GM19193 (cell line): ENCODE data around the gene ULK4.

Experiments
- POLR2A ChIP-seq: IDR thresholded peaks from 4 replicates; pipeline ENCODE4 v1.6.1; 2011; ENCODE audit not compliant: insufficient read depth, insufficient read length; ENCODE audit errors: extremely low read depth

ULK4 gene

DNA sequence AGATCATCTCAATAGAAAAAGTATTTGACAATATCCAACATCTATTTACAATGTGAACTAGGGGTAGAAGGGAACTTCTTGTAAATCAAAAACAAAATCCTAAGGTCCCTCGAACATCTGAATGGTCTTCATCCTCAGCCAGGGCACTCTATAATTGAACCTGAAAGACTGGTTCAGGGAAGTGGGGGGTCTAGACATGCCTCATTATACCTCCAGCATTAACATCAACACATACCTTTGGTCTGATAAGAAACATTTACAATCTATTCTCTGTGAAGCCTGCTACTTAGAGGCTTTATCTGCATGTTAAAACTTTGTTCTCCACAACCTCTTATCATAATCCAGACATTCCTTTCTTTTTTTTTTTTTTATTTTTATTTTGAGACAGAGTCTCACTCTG is 550.8 kb downstream of the ULK4 start:
- no peak for TF ChIP-seq POLR2A

DNA sequence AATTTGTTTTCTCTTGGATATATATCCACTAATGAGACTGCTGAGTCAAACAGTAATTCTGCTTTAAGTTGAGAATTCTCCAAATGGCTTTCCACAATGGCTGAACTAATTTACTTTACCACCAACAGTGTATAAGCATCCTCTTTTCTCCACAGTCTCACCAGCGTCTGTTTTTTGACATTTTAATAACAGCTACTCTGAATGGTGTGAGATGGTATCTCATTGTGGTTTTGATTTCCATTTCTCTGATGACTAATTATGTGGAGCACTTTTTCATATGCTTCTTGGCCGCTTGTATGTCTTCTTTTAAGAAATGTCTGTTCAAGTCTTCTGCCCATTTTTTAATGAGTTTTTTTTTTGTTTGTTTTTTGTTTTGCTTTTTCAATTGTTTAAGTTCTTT is 556.4 kb downstream of the ULK4 start:
- no peak for TF ChIP-seq POLR2A

DNA sequence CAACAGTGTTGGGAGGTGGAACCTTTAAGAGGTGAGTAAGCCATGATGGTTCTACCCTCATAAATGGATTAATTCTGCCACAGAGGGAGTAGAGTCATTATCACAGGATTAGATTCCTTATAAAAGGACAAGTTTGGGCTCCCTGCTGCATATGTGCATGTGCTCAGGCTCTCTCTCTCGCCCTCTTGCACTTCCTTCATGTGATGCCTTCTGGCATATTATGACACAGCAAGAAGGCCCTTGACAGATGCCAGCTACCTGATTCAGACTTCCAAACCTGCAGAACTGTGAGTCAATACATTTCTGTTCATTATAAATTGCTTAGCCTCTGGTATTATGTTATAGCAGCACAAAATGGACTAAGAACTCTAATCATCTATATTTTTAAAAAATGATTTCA is 557.3 kb downstream of the ULK4 start:
- TF ChIP-seq POLR2A: no peak

DNA sequence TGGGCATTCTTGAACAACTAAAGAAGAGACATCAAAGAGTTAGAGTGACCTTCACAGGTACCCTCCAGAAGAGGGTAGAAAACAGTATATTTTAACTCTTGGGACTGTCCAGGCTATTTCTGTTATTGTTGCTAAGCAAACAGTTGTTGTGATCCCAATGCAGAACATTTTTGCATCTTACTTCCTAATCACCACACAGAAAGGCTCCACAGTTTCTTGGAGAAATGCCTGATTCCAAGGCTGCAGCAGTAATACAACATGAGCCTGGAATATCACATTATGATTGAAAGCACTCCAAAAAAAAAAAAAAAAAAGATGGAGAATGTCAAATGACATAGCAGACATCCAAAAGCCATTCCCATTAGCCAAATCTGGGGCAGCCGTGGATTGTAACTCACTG is 567.0 kb downstream of the ULK4 start:
- TF ChIP-seq POLR2A: no peak

DNA sequence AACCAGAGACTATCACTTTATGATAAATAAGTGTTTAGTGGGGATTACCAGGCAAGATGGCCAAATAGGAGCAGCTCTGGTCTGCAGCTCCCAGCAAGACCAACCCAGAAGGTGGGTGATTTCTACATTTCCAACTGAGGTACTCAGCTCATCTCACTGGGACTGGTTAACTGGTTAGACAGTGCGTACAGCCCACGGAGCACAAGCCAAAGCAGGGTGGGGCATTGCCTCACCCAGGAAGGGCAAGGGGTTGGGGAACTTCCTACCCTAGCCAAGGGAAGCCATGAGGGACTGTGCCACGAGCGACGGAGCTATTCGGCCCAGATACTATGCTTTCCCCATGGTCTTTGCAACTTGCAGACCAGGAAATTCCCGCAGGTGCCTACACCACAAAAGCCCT is 591.6 kb downstream of the ULK4 start:
- no peak for TF ChIP-seq POLR2A

DNA sequence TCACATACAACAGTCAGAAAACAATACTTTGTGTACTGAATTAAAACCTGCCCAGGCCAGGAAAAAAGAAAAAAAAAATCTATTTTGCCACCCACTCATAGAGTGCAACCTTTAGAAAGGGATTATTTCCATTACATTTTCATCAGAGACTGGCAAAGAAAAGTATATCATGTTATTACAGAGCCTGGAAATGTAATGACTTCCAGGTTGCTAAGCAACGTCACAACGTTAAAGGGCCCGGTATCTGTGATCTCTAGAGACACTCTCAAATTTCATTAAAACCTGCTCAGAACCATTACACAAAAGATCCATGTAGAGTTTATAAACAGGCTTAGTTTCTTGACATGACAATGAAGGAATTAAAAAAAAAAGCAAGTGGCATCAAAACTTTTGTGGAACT is 592.1 kb downstream of the ULK4 start:
- no peak for TF ChIP-seq POLR2A

DNA sequence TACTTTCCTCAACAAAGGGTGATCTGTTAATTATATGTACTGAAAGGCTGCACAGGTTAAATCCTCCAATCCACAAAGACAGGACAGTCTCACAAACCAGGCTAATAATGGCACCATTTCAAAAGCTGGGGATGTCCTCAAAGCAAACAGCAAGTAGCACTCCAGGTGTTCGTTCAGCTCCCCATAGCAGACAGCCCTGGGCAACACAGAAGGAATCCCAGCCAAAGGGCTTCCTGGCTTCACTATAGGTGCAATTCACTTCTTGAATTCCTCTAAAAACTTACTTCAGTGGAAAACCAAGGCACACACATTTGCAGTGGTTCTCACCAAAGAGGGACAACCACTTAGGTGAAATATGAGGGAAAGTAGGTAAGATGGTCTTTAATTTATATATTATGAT is 595.9 kb downstream of the ULK4 start:
- no peak for TF ChIP-seq POLR2A

DNA sequence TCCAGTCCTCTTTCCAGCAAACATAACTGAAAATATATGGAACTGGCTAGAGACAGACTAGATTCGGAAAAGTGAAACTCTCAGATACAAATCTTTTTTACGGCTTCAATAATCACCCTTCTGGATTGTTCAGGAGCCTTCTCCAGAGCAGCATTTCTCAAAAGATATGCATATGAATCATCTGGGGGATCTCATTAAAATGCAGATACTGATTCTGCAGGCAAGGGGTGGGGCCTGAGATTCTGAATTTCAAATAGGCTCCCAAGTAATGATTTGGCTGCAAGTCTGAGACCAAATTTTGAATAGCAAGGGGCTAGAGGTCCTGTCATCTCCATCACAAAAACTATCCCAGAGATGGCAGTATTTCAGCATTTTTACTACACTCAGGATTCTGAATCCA is 597.2 kb downstream of the ULK4 start:
- no peak for TF ChIP-seq POLR2A

DNA sequence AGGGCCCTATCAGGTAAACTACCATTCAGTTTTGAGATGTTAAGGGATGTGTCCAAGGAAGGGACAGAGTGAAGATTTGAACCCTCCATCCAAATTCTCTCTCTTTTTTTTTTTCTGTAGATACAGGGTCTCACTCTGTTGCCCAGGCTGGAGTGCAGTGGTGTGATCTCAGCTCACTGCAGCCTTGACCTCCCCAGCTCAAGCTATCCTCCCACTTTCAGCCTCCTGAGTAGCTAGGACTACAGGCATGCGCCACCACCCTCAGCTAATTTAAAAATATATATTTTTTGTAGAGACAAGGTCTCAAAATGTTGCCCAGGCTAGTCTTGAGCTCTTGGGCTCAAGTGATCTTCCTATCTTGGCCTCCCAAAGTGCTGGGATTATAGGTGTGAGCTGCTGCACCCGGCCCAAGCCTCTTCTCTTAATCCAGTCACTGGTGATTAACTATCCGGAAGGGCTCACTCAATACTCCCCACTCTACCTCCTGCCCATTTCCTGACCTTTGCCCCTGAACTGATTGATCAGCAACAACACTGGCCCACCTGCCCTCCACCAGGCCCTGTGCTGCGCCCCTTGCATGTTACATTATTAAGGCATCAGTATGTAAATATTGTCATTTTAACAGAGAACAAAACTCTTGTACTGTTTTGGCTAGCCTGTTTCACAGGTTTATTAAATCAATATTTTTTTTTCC is 597.9 kb downstream of the ULK4 start:
- TF ChIP-seq POLR2A: no peak

DNA sequence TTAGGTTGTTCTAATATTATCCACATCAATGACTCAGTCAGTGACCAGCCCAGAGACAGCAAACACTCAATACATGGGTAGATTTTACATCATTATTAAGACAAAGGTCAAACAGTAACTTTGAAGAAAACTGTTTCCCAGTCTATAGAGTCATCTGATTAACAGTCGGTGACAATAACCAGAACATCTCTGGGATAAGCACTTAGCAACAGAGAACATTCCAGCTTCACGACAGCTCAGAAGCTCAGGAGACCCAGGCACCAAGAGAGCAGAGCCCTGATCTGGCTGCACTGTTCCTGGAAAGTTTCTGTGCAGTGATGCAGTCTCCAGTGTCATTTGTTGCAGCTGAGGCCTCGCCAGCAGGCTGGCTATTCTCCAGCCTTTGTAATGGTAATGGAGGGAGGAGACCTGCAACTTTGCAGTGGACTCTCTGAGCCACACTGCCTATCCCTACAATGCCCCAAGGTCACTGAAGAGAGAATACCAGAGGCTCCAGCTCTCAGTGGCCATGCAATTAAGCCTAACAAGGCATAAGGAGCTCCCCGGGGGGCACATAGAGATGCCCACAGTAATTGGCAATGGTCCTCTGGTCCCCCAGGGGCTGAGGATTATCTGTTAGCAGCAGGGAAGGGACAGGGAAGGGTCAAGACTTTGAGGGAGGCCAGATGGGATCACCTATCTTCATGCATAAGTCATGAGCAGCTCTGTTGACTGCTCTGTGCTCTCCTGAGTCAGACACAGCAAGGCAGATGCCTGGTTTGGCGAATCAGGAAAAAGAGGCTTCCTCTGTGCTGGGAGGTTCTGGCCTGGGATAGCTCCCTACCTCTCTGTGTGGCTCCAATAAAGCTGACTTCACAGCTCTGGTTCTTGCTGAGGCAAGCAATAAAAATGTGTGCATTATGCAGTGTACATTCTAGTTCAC is 599.0 kb downstream of the ULK4 start:
- TF ChIP-seq POLR2A: no peak

DNA sequence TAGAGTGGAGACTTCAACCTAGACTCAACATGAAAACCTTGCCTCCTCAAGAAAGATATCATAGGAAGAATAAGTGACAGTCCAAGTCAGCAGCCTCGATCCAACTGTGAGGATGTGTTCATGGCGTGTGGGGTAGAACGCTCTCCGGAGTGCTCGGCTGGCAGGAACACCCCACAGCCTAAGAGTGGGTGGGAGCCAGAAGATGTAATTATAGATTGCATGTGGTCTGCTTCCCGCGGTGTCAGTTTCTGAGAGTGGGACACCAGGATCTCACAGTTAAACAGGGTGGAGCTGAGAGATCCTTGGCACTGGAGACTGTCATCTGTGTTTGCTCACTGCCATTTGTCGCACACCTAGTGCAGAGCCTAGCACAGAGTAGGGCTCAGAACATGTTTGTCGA is 604.6 kb downstream of the ULK4 start:
- TF ChIP-seq POLR2A: no peak

DNA sequence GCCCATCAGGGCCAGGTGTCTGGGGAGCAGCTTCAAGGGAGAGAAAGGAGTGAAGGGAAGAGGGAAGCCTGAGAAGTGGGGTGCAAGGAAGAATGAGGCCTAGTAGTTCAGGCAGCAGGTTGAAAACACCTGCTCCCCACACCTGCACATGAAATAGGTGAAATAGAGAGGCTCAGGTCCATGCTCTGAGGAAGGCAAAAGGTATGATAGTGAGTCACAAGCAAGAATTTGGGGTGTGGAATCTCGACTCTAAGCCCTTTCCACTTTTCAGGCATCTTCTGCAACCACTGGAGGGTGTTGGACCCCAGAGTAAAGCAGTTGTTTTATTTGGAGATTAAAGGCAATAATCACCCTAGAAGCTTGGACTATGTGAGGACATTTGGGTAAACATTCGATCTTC is 605.1 kb downstream of the ULK4 start:
- TF ChIP-seq POLR2A: no peak

DNA sequence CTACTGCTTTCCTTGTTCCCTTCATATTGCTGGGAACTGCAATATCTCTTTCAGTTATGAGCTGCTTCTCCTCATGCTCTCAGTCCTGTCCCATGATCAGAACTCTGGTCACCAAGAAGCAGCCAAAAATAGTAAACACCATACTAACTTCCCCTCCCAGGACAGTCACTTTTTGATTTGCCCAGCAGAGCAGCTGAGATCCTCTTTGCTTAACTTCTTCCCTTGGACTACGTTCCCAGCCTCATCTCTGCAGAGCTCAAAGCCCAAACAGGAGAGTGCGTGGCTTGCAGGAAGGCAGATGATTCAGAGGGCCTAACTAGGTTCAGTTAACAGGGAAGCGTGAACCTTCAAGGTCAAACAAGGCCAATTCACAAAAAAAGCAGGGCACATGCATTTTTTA is 609.4 kb downstream of the ULK4 start:
- no peak for TF ChIP-seq POLR2A

DNA sequence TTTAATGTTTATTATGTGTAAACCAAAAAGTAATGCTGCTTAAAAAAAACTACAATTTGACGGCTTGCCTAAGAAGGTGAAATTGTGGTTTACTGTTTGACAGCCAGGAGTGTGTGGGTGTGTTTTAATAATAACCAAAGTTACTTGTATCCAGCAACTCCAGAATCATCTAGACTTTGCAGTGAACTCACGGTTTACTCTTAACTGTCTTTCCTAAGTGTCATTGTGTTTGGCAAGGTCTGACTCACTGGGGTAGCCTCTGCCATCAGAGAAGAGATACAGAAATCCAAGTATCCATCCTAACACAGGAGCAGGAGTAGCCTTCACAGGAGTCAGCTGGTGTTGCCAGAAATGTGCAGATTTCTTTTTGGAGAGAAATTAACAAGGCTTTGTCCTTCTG is 611.5 kb downstream of the ULK4 start:
- TF ChIP-seq POLR2A: no peak

DNA sequence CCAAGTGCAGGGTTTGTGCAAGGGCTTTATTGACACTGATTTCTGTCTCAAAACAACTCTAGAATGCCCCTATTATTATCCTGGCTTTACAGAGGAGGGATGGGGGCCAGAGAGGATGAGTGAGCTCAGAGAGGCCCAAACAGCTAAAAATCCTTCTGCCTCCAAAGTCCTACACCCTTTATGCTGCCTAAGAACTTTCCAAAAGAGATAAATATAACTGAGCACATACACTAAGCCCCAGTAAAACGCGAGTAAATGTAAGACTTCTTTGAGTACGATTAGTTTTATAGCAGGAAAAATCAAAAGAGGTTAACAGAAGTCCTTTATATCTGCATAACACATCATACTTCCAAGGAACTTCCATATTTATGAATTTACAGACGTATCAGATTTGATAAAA is 613.5 kb downstream of the ULK4 start:
- no peak for TF ChIP-seq POLR2A

DNA sequence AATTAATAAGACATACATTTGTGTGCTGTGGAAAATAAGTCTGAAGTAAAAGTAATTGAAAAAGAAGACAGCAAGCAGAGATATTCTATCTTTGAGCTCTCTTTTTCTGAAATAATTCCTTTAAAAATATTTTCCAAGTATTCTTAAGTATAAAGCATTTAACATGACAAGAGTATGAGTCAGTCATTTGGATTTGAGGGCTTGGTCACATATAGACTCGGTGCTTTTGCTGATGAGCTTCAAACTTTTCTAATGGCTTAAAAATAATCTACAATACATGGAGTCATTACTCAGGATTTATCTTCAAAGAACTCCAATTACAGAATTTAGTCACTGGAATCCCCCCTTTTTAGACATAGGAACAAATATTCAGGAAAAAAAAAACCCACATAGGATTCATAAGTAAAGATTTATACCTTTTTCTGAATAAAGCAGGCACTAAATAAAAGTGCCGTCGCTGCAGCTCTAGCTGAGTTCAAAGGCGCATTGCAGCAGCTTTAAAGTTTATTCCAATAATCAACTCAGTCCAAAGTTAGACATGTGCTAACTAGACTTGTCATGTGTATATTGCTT is 615.1 kb downstream of the ULK4 start:
- TF ChIP-seq POLR2A: no peak
